Measurements from ENCODE around the gene SLC28A1.

DNA sequence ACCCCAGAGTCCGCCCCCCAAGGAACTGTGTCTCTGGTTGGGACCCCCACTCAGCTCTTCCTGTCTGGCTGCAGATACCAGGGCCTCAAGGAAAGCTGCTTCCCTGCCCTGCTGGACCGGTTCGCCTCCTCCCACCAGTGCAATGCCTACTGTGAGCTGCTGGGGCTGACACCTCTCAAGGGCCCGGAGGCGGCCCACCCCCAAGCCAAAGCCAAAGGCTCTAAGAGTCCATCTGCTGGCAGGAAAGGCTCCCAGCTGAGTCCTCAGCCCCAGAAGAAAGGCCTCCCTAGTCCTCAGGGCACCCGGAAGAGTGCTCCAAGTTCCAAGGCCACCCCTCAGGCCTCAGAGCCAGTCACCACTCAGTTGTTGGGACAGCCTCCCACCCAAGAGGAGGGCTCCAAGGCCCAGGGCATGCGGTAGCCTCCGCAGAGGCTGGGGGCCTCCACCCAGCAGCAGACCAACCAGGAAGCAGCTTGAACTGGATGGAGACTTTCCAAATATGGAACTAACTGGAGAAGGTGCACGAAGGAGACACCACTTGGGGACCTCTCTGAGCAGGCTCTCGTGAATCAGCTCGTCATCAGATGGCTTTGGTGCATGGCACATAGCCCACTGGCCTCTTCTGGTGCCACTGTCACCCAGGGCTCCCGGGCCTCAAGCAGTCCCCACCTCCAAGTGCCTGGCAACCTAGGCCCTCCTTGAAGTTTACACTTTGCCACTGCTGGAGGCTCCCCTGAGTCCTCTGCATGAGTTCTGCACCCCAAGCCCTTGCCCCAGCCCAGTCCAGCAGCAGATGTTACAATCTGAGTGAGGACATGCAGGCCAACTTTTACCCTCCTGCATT lies 16.2 kb upstream of the SLC28A1 start:
- TF ChIP-seq, protein P1, sequence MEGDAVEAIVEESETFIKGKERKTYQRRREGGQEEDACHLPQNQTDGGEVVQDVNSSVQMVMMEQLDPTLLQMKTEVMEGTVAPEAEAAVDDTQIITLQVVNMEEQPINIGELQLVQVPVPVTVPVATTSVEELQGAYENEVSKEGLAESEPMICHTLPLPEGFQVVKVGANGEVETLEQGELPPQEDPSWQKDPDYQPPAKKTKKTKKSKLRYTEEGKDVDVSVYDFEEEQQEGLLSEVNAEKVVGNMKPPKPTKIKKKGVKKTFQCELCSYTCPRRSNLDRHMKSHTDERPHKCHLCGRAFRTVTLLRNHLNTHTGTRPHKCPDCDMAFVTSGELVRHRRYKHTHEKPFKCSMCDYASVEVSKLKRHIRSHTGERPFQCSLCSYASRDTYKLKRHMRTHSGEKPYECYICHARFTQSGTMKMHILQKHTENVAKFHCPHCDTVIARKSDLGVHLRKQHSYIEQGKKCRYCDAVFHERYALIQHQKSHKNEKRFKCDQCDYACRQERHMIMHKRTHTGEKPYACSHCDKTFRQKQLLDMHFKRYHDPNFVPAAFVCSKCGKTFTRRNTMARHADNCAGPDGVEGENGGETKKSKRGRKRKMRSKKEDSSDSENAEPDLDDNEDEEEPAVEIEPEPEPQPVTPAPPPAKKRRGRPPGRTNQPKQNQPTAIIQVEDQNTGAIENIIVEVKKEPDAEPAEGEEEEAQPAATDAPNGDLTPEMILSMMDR (conservative IDR thresholded peaks at IDR 0.05; ENCODE audit: low read depth, low read length), result no peak
- TF ChIP-seq EZH2phosphoT487 (IDR thresholded peaks at IDR 0.05; ENCODE audit: borderline replicate concordance, low read length), result no peak
